GM19372 (cell line): ENCODE data around the gene MAPK12.

Experiments
- ATAC-seq: cut with Tn5 transposase; IDR thresholded peaks from one replicate; pipeline ENCODE4 v1.9.1; 2021; ENCODE audit warnings: mild to moderate bottlenecking, low read depth, moderate library complexity; ENCODE audit not compliant: unreplicated experiment

Gene MAPK12

GRCh38 chr22:50261615-50262459 lies at the start of gene MAPK12:
MAPK12 (minus strand) TSS chr22:50261683; CDS start chr22:50261509, 174 bp downstream.
- no peak for ATAC-seq

- no peak for ATAC-seq
Measured at GRCh38 chr22:50310949-50311444, 49.5 kb upstream of the MAPK12 start.

- no peak for ATAC-seq
Measured at GRCh38 chr22:50310031-50310722, 48.7 kb upstream of the MAPK12 start.

- no peak for ATAC-seq
Measured at GRCh38 chr22:50309601-50309991, 48.1 kb upstream of the MAPK12 start.

- no peak for ATAC-seq
Measured at GRCh38 chr22:50308986-50309600, 47.6 kb upstream of the MAPK12 start.

DNA sequence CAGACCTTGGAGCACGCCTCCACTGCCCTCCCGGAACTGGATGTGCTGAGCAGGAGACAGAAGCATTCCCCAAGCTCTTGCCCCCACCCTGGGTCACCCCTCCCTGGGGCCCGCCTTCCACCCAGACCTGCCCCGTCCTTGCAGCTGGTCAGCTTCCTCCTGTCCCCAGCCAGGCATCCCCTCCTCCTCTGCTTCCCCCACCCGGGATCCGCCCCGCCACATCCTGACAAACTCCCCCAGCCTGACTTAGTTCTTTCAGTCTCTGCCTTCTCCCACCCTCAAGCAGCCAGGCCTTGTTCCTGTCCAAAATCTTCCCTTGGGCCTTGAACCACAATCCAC lies 47.1 kb upstream of the MAPK12 start:
- ATAC-seq = no peak

DNA sequence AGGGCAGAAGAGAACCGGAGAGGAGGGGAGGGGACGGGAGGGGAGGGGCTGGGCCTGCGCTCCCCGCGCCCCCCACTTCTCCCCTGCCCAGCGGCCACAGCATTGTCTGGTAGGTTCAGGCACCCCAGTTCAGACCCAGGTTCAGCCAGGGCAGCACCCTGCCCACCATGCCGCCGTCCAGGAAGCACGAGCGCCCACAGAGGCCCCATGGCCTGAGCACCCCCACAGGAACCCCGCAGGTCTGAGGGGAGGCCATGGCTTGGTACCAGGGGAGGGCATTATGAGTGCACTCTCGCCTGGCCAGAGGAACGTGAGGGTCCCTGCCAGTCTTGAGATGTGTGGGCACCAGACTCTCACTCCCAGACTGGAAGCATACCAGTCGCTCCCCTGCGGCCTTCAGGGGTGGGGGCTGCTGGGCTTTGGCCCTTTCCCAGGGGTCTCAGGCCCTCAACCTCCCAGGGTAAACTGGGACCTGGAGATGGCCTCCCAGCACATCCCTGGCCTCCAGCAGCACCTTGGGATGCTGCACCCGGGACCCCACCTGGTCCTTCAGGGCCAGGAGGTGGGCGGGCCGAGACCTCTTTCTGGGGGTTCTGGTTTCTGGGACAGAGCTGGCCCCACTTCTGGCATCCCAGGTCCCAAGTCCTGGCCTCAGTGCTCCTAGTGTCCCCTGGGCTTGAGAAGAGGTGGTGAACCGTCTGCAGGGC lies 46.6 kb upstream of the MAPK12 start:
- ATAC-seq = no peak

- ATAC-seq = no peak
Measured at GRCh38 chr22:50306753-50307749, 45.6 kb upstream of the MAPK12 start, which contains the start of gene PLXNB2. PLXNB2 (minus strand) TSS chr22:50307646; CDS start chr22:50290584, 17,062 bp downstream.

GRCh38 chr22:50305923-50306566 lies 44.6 kb upstream of the MAPK12 start:
- ATAC-seq = no peak

DNA sequence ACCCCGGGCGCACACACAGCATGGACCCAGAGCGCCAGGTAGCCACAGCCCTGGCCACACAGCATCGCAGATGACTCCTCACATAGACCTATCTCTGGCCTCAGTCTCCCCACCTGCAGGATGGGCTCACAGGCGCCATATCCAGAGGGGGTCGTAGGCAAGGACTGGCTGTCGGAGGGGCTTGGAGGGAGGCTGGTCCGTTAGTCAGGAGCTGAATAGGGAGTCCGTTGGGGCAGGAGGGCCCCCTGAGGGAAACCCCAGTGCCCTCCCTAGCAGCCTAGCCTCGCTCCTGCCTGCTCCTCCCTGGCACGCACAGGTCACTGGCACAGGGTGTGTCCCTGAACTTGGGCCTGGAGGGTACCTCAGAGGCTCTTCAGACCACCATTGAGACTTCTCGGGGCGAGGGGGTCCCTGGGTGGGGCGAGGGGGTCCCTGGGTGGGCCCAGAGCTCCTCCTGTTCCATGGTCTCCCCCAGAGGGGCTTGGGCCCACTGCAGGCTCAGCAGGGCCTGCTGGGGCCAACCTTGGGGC lies 44.0 kb upstream of the MAPK12 start:
- no peak for ATAC-seq

DNA sequence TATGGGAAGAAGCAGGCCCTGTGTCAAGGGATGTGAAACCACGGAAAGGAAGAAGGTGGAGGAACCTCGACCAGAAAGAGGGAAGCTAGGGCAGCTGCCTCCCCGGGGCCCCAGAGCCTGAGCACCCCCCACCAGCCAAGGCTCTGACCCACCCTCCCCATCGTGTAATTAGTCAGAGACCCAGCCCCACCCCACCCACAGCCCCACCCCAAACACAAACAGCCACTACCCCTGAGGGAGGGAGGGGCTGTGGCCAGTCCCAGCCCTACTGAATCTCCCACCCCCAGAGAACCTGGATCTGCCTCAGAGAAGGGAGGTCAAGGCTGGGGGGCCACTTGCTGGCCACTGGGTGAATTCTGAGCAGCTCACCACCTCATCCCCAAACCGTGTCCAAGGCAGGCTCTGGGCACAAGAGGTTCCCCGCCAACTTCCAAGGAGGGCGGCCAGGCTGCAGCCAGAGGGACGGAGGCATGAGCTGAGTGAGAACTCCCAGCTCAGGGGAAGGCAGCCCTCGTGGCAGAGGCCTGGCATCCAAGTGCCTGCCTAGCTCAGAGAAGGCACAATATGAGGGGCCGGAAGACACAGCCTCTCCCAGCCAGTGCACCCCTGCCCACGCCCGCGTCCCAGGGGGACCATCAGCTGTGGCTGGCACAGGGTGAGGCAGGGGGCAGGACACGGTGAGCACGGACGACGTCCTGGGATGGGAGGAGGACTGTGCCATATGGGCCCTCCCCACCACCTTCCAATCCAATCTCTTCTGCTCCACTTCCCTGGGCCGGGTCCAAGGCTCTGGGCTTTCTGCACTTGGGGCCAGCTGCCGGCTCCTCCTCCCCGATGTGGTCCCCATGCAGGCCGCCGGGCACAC lies 43.3 kb upstream of the MAPK12 start:
- no peak for ATAC-seq

- ATAC-seq = no peak
Measured at GRCh38 chr22:50303848-50304527, 42.5 kb upstream of the MAPK12 start.

DNA sequence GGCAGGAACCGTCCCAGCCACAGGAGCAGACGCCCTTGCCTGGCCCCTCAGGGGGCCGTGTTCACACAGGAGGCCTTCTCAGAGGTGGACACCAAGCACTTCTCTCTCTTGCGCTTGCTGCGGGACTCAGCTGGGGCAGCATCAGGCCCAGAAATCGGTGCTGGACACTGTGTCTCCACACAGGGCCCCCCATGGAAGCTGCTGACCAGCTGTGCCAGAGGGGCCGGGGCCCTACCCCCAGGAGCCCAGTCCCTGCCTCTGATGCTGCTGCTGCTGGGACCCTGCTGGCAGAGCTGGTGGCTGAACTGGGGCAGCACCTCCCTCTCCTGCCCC lies 42.0 kb upstream of the MAPK12 start:
- ATAC-seq = no peak

GRCh38 chr22:50302564-50302963 lies 41.1 kb upstream of the MAPK12 start:
- ATAC-seq = no peak

GRCh38 chr22:50302041-50302541 lies 40.6 kb upstream of the MAPK12 start:
- no peak for ATAC-seq

DNA sequence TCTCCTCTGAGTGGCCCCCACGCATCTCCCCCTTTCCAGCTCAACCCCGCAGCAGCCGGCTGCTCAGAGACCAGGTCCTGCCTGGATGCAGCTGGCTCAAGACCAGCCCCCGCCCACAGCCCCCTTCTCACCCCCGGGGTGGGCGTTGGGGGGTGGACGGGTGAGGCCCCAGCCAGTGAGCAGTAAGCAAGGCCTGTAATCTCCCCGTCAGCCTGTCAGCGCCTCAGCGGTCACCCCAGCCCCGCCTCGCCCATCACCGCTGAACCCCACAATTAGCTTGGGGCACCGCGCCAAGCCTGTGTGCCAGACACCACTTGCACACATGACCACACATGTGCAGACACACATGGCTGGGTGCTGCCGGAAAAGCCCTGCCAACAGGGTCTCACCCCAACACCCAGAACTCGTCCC lies 40.1 kb upstream of the MAPK12 start:
- ATAC-seq = no peak

DNA sequence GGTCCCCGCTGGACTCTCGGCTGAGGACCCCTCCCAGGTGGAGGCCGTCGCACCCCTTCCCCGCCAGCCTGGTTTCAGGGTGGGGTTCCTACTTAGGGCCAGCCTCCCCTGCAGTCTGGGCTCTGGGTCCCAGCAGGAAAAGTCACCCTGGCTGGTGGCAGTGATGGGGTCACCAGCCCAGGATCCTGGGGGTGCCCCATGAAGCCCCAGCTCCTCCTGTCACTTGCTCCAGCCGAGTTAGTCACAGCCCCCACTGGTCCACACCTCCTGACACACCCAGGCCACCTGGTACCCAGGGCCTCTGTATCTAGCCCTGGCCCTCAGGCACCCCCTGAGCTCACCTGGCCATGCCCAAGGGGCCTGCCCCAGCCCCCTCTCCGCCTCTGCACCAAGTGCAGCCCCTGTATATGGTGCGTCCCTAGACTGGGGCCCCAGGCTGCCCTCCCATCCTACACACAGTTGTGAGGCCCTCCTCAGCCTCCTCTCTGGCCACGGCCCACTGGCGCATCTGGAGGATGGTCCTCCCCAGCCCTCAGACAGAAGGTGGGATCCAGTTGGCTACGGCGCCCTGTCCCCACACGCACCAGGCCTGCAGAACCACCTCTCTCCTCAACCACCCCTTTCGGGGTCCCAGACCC lies 39.3 kb upstream of the MAPK12 start:
- no peak for ATAC-seq
